Measurements from ENCODE around the gene OR52I1.

Gene OR52I1

DNA sequence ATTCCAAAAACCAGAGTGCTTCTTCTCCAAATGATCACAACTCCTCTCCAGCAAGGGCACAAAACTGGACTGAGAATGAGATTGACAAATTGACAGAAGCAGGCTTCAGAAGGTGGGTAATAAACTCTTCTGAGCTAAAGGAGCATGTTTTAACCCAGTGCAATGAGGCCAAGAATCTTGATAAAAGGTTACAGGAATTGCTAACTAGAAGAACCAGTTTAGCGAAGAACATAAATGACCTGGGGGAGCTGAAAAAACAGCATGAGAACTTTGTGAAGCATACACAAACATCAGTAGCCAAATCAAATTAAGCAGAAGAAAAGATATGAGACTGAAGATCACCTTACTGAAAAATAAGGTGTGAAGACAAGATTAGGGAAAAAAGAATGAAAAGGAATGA, 33.4 kb upstream of the OR52I1 start:
- DNase-seq (ENCODE audit: low read depth): no peak
- TF ChIP-seq, protein P1, sequence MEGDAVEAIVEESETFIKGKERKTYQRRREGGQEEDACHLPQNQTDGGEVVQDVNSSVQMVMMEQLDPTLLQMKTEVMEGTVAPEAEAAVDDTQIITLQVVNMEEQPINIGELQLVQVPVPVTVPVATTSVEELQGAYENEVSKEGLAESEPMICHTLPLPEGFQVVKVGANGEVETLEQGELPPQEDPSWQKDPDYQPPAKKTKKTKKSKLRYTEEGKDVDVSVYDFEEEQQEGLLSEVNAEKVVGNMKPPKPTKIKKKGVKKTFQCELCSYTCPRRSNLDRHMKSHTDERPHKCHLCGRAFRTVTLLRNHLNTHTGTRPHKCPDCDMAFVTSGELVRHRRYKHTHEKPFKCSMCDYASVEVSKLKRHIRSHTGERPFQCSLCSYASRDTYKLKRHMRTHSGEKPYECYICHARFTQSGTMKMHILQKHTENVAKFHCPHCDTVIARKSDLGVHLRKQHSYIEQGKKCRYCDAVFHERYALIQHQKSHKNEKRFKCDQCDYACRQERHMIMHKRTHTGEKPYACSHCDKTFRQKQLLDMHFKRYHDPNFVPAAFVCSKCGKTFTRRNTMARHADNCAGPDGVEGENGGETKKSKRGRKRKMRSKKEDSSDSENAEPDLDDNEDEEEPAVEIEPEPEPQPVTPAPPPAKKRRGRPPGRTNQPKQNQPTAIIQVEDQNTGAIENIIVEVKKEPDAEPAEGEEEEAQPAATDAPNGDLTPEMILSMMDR (conservative IDR thresholded peaks at IDR 0.05; ENCODE audit: low read depth, low read length): no peak
- H3K4me3 ChIP-seq (ENCODE audit: low read length): no peak overlapping the region

DNA sequence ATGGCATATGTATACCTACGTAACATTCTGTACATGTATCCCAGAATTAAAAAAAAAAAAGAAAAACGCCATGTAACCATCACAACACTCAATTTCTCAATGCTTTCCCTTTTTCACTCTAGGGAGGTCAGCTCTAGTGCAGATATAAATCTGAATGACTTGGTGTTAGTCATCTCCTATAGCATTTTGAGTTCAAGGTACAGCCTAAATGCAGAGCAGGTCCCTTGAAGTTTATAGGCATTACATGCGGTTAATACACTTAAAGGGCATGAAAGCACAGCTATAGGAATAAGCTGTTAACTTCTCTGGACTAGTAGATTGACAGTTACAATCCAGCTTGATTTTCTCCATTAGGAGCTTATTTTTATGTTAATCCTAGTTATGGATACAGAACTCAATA, 28.5 kb upstream of the OR52I1 start:
- TF ChIP-seq, protein P1 (conservative IDR thresholded peaks at IDR 0.05; ENCODE audit: low read depth, low read length): no peak
- no peak overlapping the region for H3K4me3 ChIP-seq (ENCODE audit: low read length)
- no peak for DNase-seq (ENCODE audit: low read depth)

DNA sequence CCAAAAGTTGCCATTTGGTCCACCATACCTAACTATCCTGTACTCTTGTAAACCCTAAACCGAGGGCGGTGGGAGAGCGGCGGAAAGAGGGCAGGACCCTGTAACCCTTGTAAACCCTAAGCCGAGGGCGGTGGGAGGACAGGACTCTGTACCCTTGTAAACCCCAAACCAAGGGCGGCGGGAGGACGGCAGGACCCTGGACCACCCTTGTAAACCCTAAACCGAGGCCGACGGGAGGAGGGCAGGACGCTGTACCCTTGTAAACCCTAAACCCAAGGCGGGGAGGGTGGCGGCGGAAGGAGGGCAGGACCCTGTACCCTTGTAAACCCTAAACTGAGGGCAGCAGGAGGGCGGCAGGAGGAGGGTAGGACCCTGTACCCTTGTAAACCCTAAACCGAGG, 24.8 kb upstream of the OR52I1 start:
- no peak overlapping the region for H3K4me3 ChIP-seq (ENCODE audit: low read length)
- DNase-seq (ENCODE audit: low read depth): no peak
- TF ChIP-seq, protein P1 (conservative IDR thresholded peaks at IDR 0.05; ENCODE audit: low read depth, low read length): no peak

DNA sequence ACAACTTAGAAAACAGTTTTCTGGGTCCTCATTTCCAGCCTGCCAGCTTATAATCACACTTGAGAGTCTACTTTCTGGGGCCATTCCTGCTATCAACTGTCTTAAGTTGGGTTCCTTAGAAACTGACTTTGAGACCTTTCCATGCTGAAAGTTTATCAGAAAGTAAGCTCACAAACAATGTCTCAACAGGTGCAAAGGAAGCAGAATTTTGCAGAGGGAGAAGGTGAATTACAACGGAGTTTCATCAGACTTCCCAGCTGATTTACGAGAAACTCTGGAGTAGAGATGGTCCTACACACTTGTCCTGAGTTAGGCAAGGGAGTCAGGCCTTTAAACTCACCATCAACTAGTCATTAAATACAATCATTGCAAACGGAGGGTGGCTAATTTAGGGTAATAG, 17.0 kb upstream of the OR52I1 start:
- no peak overlapping the region for H3K4me3 ChIP-seq (ENCODE audit: low read length)
- no peak for DNase-seq (ENCODE audit: low read depth)
- TF ChIP-seq, protein P1 (conservative IDR thresholded peaks at IDR 0.05; ENCODE audit: low read depth, low read length): no peak

DNA sequence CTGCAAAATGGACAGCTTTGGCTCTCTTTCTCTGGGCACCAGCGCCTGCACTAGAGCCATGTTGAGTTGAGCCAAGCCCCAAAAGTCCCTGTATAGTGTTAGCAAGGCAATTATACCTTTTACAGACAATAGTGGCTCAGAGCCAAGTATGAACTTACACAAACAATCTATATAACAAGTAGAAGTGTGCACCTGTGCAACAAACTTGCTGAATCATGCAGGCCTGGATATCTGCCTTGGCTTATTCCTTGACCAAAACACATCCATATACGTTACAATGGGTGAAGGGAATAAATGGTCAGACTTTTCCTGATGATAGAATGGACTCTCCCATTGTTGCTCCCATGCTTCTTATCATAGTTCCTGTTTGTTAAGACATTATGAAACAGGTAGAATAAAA, 16.1 kb upstream of the OR52I1 start:
- no peak for DNase-seq (ENCODE audit: low read depth)
- TF ChIP-seq, protein P1 (conservative IDR thresholded peaks at IDR 0.05; ENCODE audit: low read depth, low read length): no peak
- H3K4me3 ChIP-seq (ENCODE audit: low read length): no peak overlapping the region

DNA sequence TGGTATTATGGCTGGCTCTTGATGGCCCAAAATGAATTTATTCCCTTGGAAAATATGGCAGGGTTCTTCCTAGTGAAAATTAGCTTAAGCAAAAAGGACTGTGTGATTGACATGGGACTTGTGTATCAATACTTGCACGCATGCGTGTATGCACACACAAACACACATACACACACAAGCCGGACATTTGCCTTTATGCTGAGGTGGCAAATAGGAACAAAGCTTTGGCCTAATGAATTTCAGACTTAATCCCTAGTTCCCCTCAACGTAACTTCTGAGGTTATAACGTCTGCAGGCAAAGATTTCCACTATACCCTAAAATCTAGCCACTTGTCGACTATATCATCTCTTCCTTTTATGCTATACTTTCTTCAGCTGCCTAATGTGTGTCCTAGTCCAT, 15.2 kb upstream of the OR52I1 start:
- no peak for DNase-seq (ENCODE audit: low read depth)
- H3K4me3 ChIP-seq (ENCODE audit: low read length): no peak overlapping the region
- TF ChIP-seq, protein P1 (conservative IDR thresholded peaks at IDR 0.05; ENCODE audit: low read depth, low read length): no peak

DNA sequence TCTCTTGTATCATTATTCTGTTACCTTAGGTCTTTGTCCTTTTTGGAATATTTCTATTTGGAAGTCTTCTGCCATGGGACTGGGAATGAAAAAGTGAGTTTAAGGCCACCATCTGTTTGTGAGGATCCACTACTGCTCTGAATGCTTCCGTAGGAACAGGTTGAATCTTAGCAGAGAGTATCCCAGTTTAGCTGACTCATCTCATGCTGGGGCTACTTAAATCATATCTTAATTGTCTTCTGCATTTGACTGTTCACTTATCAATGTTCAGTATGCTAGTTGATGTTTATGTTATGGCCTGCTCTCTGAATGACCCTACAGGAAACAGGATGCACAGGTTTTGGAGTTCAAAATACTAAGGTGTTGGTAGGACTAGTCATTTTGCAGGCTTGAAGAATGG, 13.7 kb upstream of the OR52I1 start:
- no peak overlapping the region for H3K4me3 ChIP-seq (ENCODE audit: low read length)
- TF ChIP-seq, protein P1 (conservative IDR thresholded peaks at IDR 0.05; ENCODE audit: low read depth, low read length): no peak
- no peak for DNase-seq (ENCODE audit: low read depth)
